Measurements from ENCODE around the gene MRFAP1L1.

Gene MRFAP1L1

DNA sequence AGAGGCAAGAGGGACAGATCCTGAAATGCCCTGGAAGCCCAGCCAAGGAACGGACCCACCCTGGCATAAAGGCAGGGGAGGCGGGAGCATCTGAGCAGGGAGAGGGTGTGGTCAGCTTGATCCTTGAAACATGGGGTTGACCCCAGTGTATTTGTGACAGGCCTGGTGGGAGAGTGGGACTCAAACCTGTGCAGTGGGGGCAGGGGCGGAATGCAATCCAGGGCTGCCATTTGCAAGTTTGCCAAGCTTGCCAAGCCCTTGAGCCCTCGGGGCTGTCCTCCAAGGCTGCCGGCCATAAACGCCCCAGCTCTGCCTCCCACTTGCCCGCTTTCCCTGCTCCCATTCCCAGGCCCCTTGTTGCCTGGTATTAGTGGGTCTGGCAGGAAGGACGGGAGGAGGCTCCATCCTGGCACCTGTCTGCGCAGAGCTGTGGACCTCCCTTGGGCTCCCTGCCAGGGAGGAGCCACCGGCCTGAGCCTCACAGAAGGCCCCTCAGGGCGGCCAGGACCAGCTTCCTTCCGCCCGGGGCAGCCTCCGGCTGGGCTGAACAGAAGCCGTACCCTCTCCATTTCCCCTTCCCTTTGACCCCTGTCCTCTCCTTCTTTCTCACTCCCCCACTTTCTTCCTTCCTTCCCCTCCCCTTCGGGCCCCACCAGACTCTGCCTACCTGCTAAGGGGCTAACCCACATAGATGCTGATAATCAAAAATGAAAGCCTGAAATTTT is 15.3 kb downstream of the MRFAP1L1 start:
- DNase-seq (ENCODE audit: low read depth) = no peak
- TF ChIP-seq, protein P1, sequence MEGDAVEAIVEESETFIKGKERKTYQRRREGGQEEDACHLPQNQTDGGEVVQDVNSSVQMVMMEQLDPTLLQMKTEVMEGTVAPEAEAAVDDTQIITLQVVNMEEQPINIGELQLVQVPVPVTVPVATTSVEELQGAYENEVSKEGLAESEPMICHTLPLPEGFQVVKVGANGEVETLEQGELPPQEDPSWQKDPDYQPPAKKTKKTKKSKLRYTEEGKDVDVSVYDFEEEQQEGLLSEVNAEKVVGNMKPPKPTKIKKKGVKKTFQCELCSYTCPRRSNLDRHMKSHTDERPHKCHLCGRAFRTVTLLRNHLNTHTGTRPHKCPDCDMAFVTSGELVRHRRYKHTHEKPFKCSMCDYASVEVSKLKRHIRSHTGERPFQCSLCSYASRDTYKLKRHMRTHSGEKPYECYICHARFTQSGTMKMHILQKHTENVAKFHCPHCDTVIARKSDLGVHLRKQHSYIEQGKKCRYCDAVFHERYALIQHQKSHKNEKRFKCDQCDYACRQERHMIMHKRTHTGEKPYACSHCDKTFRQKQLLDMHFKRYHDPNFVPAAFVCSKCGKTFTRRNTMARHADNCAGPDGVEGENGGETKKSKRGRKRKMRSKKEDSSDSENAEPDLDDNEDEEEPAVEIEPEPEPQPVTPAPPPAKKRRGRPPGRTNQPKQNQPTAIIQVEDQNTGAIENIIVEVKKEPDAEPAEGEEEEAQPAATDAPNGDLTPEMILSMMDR (IDR thresholded peaks at IDR 0.05; ENCODE audit: control insufficient read depth, extremely low read depth, insufficient read depth) = no peak
- no peak overlapping the region for H3K4me3 ChIP-seq (ENCODE audit: low read depth, low read length)

DNA sequence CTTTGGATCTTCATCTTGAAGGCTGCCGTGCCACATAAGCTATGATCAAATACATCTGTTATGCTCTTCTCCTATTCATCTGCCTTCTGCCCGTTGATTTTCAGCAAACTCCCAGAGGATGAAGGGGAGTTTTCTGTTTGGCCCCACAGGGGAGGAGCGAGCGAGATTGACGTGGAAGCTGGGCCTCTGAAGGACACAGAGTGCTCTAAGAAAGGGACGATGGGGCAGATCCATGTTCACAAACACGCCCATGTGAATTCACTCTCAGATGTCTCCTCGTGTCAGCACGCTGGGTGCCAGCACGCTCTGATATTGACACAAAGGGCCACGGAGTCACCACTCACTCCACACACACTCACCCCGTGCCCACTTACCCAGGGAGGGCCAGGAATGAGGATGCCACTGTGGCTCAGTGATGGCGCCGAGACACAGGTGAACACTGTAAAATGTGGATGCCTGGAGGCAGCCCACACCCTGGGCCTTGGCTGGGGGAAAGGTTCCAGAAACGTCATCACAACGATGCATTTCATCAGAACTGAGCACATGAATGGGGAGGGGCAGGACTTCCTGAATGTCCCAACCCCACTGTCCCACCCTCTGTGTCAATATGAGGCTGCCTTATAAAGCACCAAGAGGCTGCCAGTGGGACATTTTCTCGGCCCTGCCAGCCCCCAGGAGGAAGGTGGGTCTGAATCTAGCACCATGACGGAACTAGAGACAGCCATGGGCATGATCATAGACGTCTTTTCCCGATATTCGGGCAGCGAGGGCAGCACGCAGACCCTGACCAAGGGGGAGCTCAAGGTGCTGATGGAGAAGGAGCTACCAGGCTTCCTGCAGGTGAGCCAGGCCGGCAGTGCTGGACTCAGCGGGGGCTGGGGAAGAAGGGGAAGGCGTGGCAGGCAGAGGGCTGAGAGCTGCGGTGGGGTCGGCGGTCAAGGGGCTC is 16.2 kb downstream of the MRFAP1L1 start, which contains the start of gene S100P:
S100P (plus strand) TSS at position 648 of the 946 bp plus-strand sequence; CDS start at position 703, 55 bp downstream.
- TF ChIP-seq, protein P1 (IDR thresholded peaks at IDR 0.05; ENCODE audit: control insufficient read depth, extremely low read depth, insufficient read depth) = no peak
- DNase-seq (ENCODE audit: low read depth) = no peak
- H3K4me3 ChIP-seq (ENCODE audit: low read depth, low read length) = no peak within 1 kb of the TSS

DNA sequence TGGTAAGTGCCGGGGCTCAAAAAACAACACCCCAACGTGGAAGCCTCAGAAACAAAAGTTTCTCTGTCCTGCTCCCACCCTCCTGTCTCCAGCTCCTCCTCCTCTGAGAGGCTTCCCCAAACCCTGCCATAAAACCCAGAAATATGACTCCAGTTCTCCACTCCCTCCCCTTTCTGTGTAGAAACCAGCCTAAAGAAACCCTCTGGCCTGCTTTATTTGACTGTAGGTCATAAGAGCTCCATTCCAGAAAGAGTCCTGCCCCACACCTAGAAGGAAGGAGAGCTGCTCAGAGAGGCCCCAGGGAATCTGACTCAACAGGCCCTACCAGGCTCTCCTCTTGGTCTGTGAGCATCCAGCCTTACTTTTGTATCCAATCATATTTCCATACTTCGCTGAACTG is 16.9 kb downstream of the MRFAP1L1 start:
- TF ChIP-seq, protein P1 (IDR thresholded peaks at IDR 0.05; ENCODE audit: control insufficient read depth, extremely low read depth, insufficient read depth) = no peak
- no peak for DNase-seq (ENCODE audit: low read depth)
- H3K4me3 ChIP-seq (ENCODE audit: low read depth, low read length) = no peak overlapping the region

DNA sequence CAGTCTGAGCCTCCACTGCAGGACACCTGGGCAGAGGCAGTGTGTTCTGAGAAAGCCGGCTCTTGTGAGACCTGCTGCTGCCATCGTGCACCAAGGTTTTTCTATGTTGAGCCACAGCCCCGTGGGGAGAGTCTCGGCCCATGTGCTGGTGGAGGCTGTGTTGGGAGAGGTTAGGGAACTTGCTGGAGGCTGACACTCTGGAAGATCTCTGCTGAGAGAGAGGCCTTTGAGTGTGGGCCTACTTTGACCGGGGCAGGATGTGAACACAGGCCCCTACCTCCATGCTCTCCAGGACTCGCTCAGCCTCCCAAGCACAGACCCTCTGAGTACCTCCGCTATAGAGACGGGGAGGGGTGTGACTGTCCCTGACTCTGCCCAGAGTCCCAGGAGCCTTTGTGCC is 17.3 kb downstream of the MRFAP1L1 start:
- no peak overlapping the region for H3K4me3 ChIP-seq (ENCODE audit: low read depth, low read length)
- TF ChIP-seq, protein P1 (IDR thresholded peaks at IDR 0.05; ENCODE audit: control insufficient read depth, extremely low read depth, insufficient read depth) = no peak
- no peak for DNase-seq (ENCODE audit: low read depth)

DNA sequence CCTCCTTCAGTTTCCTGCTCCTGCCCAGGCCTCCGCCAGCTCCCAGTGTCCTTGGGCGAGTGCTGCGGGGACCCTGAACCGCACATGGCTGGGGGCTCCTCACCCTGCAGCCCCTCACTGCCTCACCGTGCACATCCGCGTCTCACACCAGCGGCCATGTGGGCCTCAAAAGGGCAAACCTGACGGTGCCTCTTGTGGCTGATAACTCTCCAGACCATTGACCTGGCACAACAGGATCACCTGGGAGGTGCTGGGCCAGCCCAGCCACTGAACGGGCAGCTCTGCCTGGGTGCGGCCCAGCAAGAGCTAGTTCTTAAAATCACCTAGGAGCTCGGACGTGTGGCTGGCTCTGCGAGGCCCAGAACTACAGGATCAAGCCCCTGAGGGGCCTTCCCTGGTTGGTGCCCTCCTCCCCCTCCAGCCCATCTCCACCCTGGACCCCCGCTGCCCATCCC is 20.1 kb downstream of the MRFAP1L1 start:
- TF ChIP-seq, protein P1 (IDR thresholded peaks at IDR 0.05; ENCODE audit: control insufficient read depth, extremely low read depth, insufficient read depth) = no peak
- no peak overlapping the region for H3K4me3 ChIP-seq (ENCODE audit: low read depth, low read length)
- DNase-seq (ENCODE audit: low read depth) = no peak

DNA sequence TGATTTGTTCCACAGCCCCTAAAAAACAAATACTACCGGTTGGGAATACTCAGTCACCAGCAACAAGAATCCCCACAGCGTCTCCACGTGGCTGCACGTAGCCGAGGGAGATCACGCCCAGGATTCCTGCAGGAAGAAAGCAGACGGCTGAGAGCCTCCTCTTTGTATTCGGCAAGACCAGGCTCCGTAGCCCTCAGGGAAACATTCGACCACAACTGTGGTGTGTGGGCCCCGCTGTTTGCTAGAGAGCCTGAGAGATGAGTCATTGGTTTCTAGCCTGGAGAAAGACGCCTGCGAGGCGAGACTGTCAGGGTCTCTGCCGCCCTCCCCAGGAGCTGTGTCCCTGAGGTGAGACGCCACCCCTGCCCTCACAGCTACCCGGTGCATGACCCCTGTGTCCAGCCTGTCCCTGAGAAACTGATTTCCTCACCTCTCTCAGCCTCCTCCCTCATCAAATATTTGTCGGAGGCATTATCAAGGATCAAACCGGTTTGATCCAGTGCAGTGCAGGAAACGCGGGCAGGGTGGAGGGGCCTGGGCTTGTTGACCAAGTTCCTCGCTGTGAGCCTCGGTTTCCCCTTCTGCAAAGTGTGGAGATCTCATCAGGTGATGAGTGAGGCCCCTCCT is 20.7 kb downstream of the MRFAP1L1 start:
- H3K4me3 ChIP-seq (ENCODE audit: low read depth, low read length) = no peak overlapping the region
- DNase-seq (ENCODE audit: low read depth) = no peak
- TF ChIP-seq, protein P1 (IDR thresholded peaks at IDR 0.05; ENCODE audit: control insufficient read depth, extremely low read depth, insufficient read depth) = no peak

Measured in LNCaP clone FGC (cell line).